MCF 10A (cell line): ENCODE data around the gene DNAH10. TPM values are rescaled to one million over a fixed set of nuclear protein-coding genes. Genes with fewer than 3 reads are reported as not detected.

Experiments
- BruUV-seq: library from RNA; stranded (reverse); fragments of 400-500 nt; replicated peaks from 2 replicates; lab custom pipeline; 2021; lab: Mats Ljungman, UMichigan
- CTCF ChIA-PET: fragments of 300-600 bp; sonication (Branson Sonifier 250); formaldehyde crosslinking; extraction: SDS; loops from one replicate; lab custom pipeline; 2021; ENCODE audit warnings: antibody characterized with exemption, inconsistent platforms; lab: Yijun Ruan, JAX
- POLR2A ChIA-PET: fragments of 300-600, 350-650 bp; sonication (Branson Sonifier 250); formaldehyde crosslinking; extraction: SDS; loops from one replicate; lab custom pipeline; 2020; ENCODE audit warnings: antibody characterized with exemption, inconsistent platforms; lab: Yijun Ruan, JAX
- DNase-seq: peaks from one replicate; pipeline ENCODE4 v3.0.0-alpha.2; 2018; ENCODE audit not compliant: unreplicated experiment
- H3K27ac Mint-ChIP-seq: one replicate; pipeline ENCODE4 v1.8.0; 2022; ENCODE audit warnings: mild to moderate bottlenecking, low read depth, mixed read lengths; ENCODE audit not compliant: unreplicated experiment
- H3K27me3 Mint-ChIP-seq: one replicate; pipeline ENCODE4 v1.8.0; 2022; ENCODE audit warnings: mixed read lengths; ENCODE audit not compliant: insufficient read depth, unreplicated experiment
- H3K36me3 Mint-ChIP-seq: one replicate; pipeline ENCODE4 v1.8.0; 2022; ENCODE audit warnings: mild to moderate bottlenecking, moderate library complexity, mixed read lengths; ENCODE audit not compliant: insufficient read depth, unreplicated experiment
- H3K4me1 Mint-ChIP-seq: one replicate; pipeline ENCODE4 v1.8.0; 2022; ENCODE audit warnings: mixed read lengths; ENCODE audit not compliant: insufficient read depth, unreplicated experiment
- H3K4me3 Mint-ChIP-seq: one replicate; pipeline ENCODE4 v1.8.0; 2022; ENCODE audit warnings: mild to moderate bottlenecking, moderate library complexity, mixed read lengths; ENCODE audit not compliant: unreplicated experiment
- H3K9me3 Mint-ChIP-seq: one replicate; pipeline ENCODE4 v1.8.0; 2022; ENCODE audit warnings: mixed read lengths; ENCODE audit not compliant: unreplicated experiment
- CTCF ChIP-seq: fragments of 200-600 bp; IDR thresholded peaks from one replicate; pipeline ENCODE4 v1.8.0; 2022; ENCODE audit warnings: antibody characterized with exemption, mild to moderate bottlenecking; ENCODE audit not compliant: unreplicated experiment
- intact Hi-C: fragments of 100-400 bp; cut with micrococcal nuclease; formaldehyde crosslinking; loops from 2 replicates; pipeline ENCODE4 v1.14.1; 2022
- total RNA-seq: library from RNA; stranded (reverse); gene quantifications from 2 replicates; pipeline ENCODE4 v1.2.3, GENCODE V29; 2022

The DNAH10 gene
- total RNA-seq, 1 experiment from 2014 or later = 0.21 TPM

DNA sequence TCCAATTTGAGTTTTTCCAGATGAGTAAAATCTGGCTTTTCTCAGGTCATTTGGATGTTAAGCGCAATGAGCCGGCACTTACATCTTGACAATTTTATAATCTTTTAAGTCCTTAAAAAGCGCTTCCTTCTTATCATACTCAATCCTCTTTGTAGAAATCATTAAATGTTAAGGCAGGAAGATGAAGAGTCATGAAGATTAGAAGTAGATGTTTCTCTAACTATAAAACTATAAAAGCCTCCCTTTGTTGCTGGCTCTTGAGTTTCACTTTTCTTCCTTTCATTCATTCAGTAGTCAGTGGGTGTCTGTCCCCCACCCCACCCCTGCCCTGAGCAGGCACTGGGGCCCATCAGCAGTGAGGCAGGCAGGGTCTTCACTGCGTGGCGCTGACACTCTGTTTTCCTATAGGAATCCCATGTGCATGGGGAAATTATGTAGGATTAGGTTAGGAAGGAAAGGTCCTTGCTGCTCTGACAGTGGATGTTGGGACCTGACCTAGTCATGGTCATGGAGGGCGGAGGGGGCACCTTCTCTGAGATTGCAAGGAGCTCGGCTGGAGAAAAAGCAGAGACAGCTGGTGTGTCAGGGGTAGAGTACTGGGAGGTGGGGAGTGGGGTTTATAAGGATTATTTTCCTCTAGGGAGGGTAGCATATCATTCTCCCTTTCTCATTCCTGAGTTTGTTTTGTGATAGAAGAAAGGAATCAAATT is 144.8 kb downstream of the DNAH10 start:
- intact Hi-C loops = loop anchor here (5.0 kb wide), 1 partner anchor 105 kb away; no protein-coding TSS in a partner anchor
- POLR2A ChIA-PET = no interaction called here
- Mint-ChIP-seq H3K4me3 (no peak overlapping the region), H3K9me3 (no peaks in the 10 kb centered on the region), H3K4me1 (peaks cover 9% of the 10 kb centered on the region), H3K27ac (no peak overlapping the region), H3K36me3 (no peaks in the 10 kb centered on the region), H3K27me3 (peaks cover 11% of the 10 kb centered on the region)
- TF ChIP-seq CTCF = no peak
- BruUV-seq = no TSS peak
- no peak for DNase-seq
- CTCF ChIA-PET = interaction anchor here (0.7 to 1.3 kb wide), 4 partner anchors 11 to 165 kb away, joined by 3 to 4 read pairs (median 4); no protein-coding TSS in a partner anchor

- H3K27ac Mint-ChIP-seq = no peak overlapping the region
- H3K4me1 Mint-ChIP-seq = peaks cover 9% of the 10 kb centered on the region
- ChIA-PET POLR2A (no interaction called here), CTCF (no interaction called here)
- TF ChIP-seq CTCF = no peak
- H3K27me3 Mint-ChIP-seq = peaks cover 11% of the 10 kb centered on the region
- no peaks in the 10 kb centered on the region for H3K9me3 Mint-ChIP-seq
- no peak for DNase-seq
- intact Hi-C loops = loop anchor here (5.0 kb wide), 1 partner anchor 106 kb away; no protein-coding TSS in a partner anchor
- BruUV-seq = no TSS peak
- no peak overlapping the region for H3K4me3 Mint-ChIP-seq
- no peaks in the 10 kb centered on the region for H3K36me3 Mint-ChIP-seq
Observed at GRCh38 chr12:123907726-123908476, 145.8 kb downstream of the DNAH10 start.

GRCh38 chr12:123908884-123909725 is 147.0 kb downstream of the DNAH10 start:
- Mint-ChIP-seq H3K4me3 (no peak overlapping the region), H3K27ac (no peak overlapping the region), H3K9me3 (no peaks in the 10 kb centered on the region), H3K36me3 (no peaks in the 10 kb centered on the region), H3K27me3 (peaks cover 5% of the 10 kb centered on the region), H3K4me1 (peaks cover 9% of the 10 kb centered on the region)
- no TSS peak for BruUV-seq
- ChIA-PET POLR2A (interaction anchor here (0.6 kb wide), 1 partner anchor 152 kb away, joined by 4 read pairs; no protein-coding TSS in a partner anchor), CTCF (no interaction called here)
- DNase-seq = no peak
- intact Hi-C loops = loop anchor here (5.0 kb wide), 1 partner anchor 107 kb away; no protein-coding TSS in a partner anchor
- no peak for TF ChIP-seq CTCF
